ENCODE results near the gene POLA1.
"Not testable (repeated sequence)": the region's sequence is repeated elsewhere in the genome, so short reads cannot be mapped to it uniquely, and the experiment has no call there.

POLA1 gene

GRCh38 chrX:24790166-24790565, 96.4 kb downstream of the POLA1 start:
- no peak for DNase-seq (ENCODE audit: low spot score)

GRCh38 chrX:24796204-24796603, 102.5 kb downstream of the POLA1 start:
- no peak for DNase-seq (ENCODE audit: low spot score)

- DNase-seq (ENCODE audit: low spot score) = no peak
Measured at GRCh38 chrX:24799078-24799477, 105.4 kb downstream of the POLA1 start.

- no peak for DNase-seq (ENCODE audit: low spot score)
Measured at GRCh38 chrX:24799565-24799964, 105.8 kb downstream of the POLA1 start.

GRCh38 chrX:24805201-24805600, 111.5 kb downstream of the POLA1 start:
- DNase-seq (ENCODE audit: low spot score) = no peak

- not testable (repeated sequence) for DNase-seq (ENCODE audit: low spot score)
Measured at GRCh38 chrX:24819807-24820206, 126.1 kb downstream of the POLA1 start.

GRCh38 chrX:24828147-24828546, 134.4 kb downstream of the POLA1 start:
- no peak for DNase-seq (ENCODE audit: low spot score)

GRCh38 chrX:24828600-24828999, 134.9 kb downstream of the POLA1 start:
- no peak for DNase-seq (ENCODE audit: low spot score)

GRCh38 chrX:24833695-24834094, 140.0 kb downstream of the POLA1 start:
- no peak for DNase-seq (ENCODE audit: low spot score)

GRCh38 chrX:24837966-24838365, 144.2 kb downstream of the POLA1 start:
- DNase-seq (ENCODE audit: low spot score) = no peak

- peak; percentile 42 for DNase-seq (ENCODE audit: low spot score)
Measured at GRCh38 chrX:24838629-24839028, 144.9 kb downstream of the POLA1 start.

GRCh38 chrX:24839331-24839730, 145.6 kb downstream of the POLA1 start:
- no peak for DNase-seq (ENCODE audit: low spot score)

GRCh38 chrX:24842486-24842885, 148.8 kb downstream of the POLA1 start:
- no peak for DNase-seq (ENCODE audit: low spot score)

GRCh38 chrX:24846550-24847150, 152.9 kb downstream of the POLA1 start:
- no peak for DNase-seq (ENCODE audit: low spot score)

- no peak for DNase-seq (ENCODE audit: low spot score)
Measured at GRCh38 chrX:24851289-24851688, 157.6 kb downstream of the POLA1 start.

GRCh38 chrX:24851780-24852179, 158.1 kb downstream of the POLA1 start:
- DNase-seq (ENCODE audit: low spot score) = no peak

GRCh38 chrX:24858004-24858746, 164.5 kb downstream of the POLA1 start:
- DNase-seq (ENCODE audit: low spot score) = no peak

GRCh38 chrX:24859211-24859841, 165.6 kb downstream of the POLA1 start:
- DNase-seq (ENCODE audit: low spot score) = no peak

GRCh38 chrX:24860140-24860539, 166.4 kb downstream of the POLA1 start:
- DNase-seq (ENCODE audit: low spot score) = no peak

- DNase-seq (ENCODE audit: low spot score) = no peak
Measured at GRCh38 chrX:24862343-24862742, 168.6 kb downstream of the POLA1 start.

- DNase-seq (ENCODE audit: low spot score) = not testable (repeated sequence)
Measured at GRCh38 chrX:24863779-24864178, 170.1 kb downstream of the POLA1 start.

GRCh38 chrX:24870143-24870542, 176.4 kb downstream of the POLA1 start:
- DNase-seq (ENCODE audit: low spot score) = no peak

GRCh38 chrX:24874604-24875247, 181.0 kb downstream of the POLA1 start:
- no peak for DNase-seq (ENCODE audit: low spot score)
